Activated CD8-positive, alpha-beta T cell treated with anti-CD3 and anti-CD28 coated beads for 36 hours (primary cell): ENCODE measurements around the gene PAPOLA. TPM values are rescaled to one million over a fixed set of nuclear protein-coding genes. Genes with fewer than 3 reads are reported as not detected.

ENCODE experiments used
- ATAC-seq: fragments of 200-7000 bp; cut with Tn5 transposase; one replicate; pipeline ENCODE4 v1.10.0; 2021; ENCODE audit warnings: mild to moderate bottlenecking, moderate library complexity
- CTCF ChIA-PET: fragments of 350-600 bp; sonication (Branson Sonifier 250); formaldehyde crosslinking; loops from one replicate; lab custom pipeline; 2021; ENCODE audit warnings: antibody characterized with exemption; lab: Charles Lee
- POLR2A ChIA-PET: fragments of 350-600 bp; sonication (Branson Sonifier 250); formaldehyde crosslinking; loops from one replicate; lab custom pipeline; 2021; ENCODE audit warnings: antibody characterized with exemption; lab: Charles Lee
- DNase-seq: peaks from one replicate; pipeline ENCODE4 v3.0.0-alpha.2; 2020
- H3K27ac Mint-ChIP-seq: one replicate; pipeline ENCODE4 v1.8.0; 2021; ENCODE audit warnings: mild to moderate bottlenecking, mixed read lengths
- H3K27me3 Mint-ChIP-seq: one replicate; pipeline ENCODE4 v1.8.0; 2021; ENCODE audit warnings: mixed read lengths
- H3K36me3 Mint-ChIP-seq: one replicate; pipeline ENCODE4 v1.8.0; 2021; ENCODE audit warnings: low read depth, mixed read lengths
- H3K4me1 Mint-ChIP-seq: one replicate; pipeline ENCODE4 v1.8.0; 2021; ENCODE audit warnings: low read depth, mixed read lengths
- H3K4me3 Mint-ChIP-seq: one replicate; pipeline ENCODE4 v1.8.0; 2021; ENCODE audit warnings: mild to moderate bottlenecking, moderate library complexity, mixed read lengths
- H3K9me3 Mint-ChIP-seq: one replicate; pipeline ENCODE4 v1.8.0; 2021; ENCODE audit warnings: mixed read lengths
- CTCF ChIP-seq: fragments of 200-600 bp; IDR thresholded peaks from one replicate; pipeline ENCODE4 v1.8.0; 2022; ENCODE audit warnings: antibody characterized with exemption, mild to moderate bottlenecking
- intact Hi-C: fragments of 100-400 bp; cut with micrococcal nuclease; formaldehyde crosslinking; loops from one replicate; pipeline ENCODE4 v1.10.0; 2022
- total RNA-seq, 2 experiments: library from RNA; stranded (reverse); gene quantifications; one replicate each; pipeline ENCODE4 v1.2.3, GENCODE V29; 2021

PAPOLA gene
- total RNA-seq, 2 experiments from 2014 or later, result 176 to 178 TPM

GRCh38 chr14:96579358-96579757 is 77.2 kb downstream of the PAPOLA start:
- H3K27me3 Mint-ChIP-seq, result peaks cover 2% of the 10 kb centered on the region
- H3K9me3 Mint-ChIP-seq, result no peaks in the 10 kb centered on the region
- H3K27ac Mint-ChIP-seq, result no peak overlapping the region
- DNase-seq, result no peak
- ATAC-seq, result no peak
- H3K4me3 Mint-ChIP-seq, result no peak overlapping the region
- H3K4me1 Mint-ChIP-seq, result peaks cover 20% of the 10 kb centered on the region
- intact Hi-C loops, result no loop called here
- no peak for TF ChIP-seq CTCF
- ChIA-PET POLR2A (interaction anchor here (0.6 kb wide), 1 partner anchor 253 kb away, joined by 3 read pairs; no protein-coding TSS in a partner anchor), CTCF (interaction anchor here (0.8 to 1.2 kb wide), 2 partner anchors 8 to 161 kb away, joined by 3 read pairs; no protein-coding TSS in a partner anchor)
- H3K36me3 Mint-ChIP-seq, result no peaks in the 10 kb centered on the region

- POLR2A ChIA-PET, result no interaction called here
- Mint-ChIP-seq H3K4me3 (no peak overlapping the region), H3K4me1 (peaks cover 20% of the 10 kb centered on the region), H3K9me3 (no peaks in the 10 kb centered on the region), H3K27ac (no peak overlapping the region), H3K27me3 (peaks cover 2% of the 10 kb centered on the region), H3K36me3 (no peaks in the 10 kb centered on the region)
- ATAC-seq (no peak), DNase-seq (no peak)
- intact Hi-C loops, result loop anchor here (10.0 kb wide), 1 partner anchor 145 kb away; no protein-coding TSS in a partner anchor
- CTCF ChIA-PET, result interaction anchor here (1.2 to 1.4 kb wide), 2 partner anchors 9 to 10 kb away, joined by 3 to 7 read pairs; no protein-coding TSS in a partner anchor
- no peak for TF ChIP-seq CTCF
These were observed 77.7 kb downstream of the PAPOLA start for GRCh38 chr14:96579855-96580254.

- peaks cover 4% of the 10 kb centered on the region for H3K27me3 Mint-ChIP-seq
- ATAC-seq, result no peak
- H3K4me1 Mint-ChIP-seq, result peaks cover 17% of the 10 kb centered on the region
- no peak for TF ChIP-seq CTCF
- intact Hi-C loops, result loop anchor here (10.0 kb wide), 1 partner anchor 144 kb away; no protein-coding TSS in a partner anchor
- no peaks in the 10 kb centered on the region for H3K9me3 Mint-ChIP-seq
- H3K4me3 Mint-ChIP-seq, result no peak overlapping the region
- POLR2A ChIA-PET, result interaction anchor here (1.7 kb wide), 1 partner anchor 8 kb away, joined by 4 read pairs; no protein-coding TSS in a partner anchor
- H3K27ac Mint-ChIP-seq, result no peak overlapping the region
- H3K36me3 Mint-ChIP-seq, result no peaks in the 10 kb centered on the region
- CTCF ChIA-PET, result interaction anchor here (1.2 to 1.4 kb wide), 2 partner anchors 9 kb away, joined by 3 to 7 read pairs; no protein-coding TSS in a partner anchor
- no peak for DNase-seq
These were observed 78.4 kb downstream of the PAPOLA start for GRCh38 chr14:96580566-96580965.

- ChIA-PET POLR2A (interaction anchor here (1.7 kb wide), 1 partner anchor 9 kb away, joined by 4 read pairs; no protein-coding TSS in a partner anchor), CTCF (interaction anchor here (1.2 to 1.4 kb wide), 2 partner anchors 9 to 14 kb away, joined by 3 to 7 read pairs; no protein-coding TSS in a partner anchor)
- DNase-seq, result no peak
- ATAC-seq, result no peak
- Mint-ChIP-seq H3K27ac (no peak overlapping the region), H3K4me3 (no peak overlapping the region), H3K36me3 (no peaks in the 10 kb centered on the region), H3K9me3 (no peaks in the 10 kb centered on the region), H3K4me1 (peaks cover 16% of the 10 kb centered on the region), H3K27me3 (peaks cover 4% of the 10 kb centered on the region)
- intact Hi-C loops, result loop anchor here (10.0 kb wide), 1 partner anchor 144 kb away; no protein-coding TSS in a partner anchor
- no peak for TF ChIP-seq CTCF
These were observed 78.8 kb downstream of the PAPOLA start for GRCh38 chr14:96581026-96581425.

GRCh38 chr14:96581902-96582301 is 79.7 kb downstream of the PAPOLA start:
- Mint-ChIP-seq H3K9me3 (no peaks in the 10 kb centered on the region), H3K4me1 (peaks cover 10% of the 10 kb centered on the region), H3K27me3 (peaks cover 4% of the 10 kb centered on the region), H3K4me3 (no peak overlapping the region), H3K27ac (no peak overlapping the region), H3K36me3 (no peaks in the 10 kb centered on the region)
- DNase-seq, result no peak
- intact Hi-C loops, result loop anchor here (10.0 kb wide), 1 partner anchor 143 kb away; no protein-coding TSS in a partner anchor
- ChIA-PET CTCF (interaction anchor here (0.7 to 1.2 kb wide), 2 partner anchors 15 to 160 kb away, joined by 3 read pairs; no protein-coding TSS in a partner anchor), POLR2A (interaction anchor here (1.7 kb wide), 1 partner anchor 9 kb away, joined by 4 read pairs; no protein-coding TSS in a partner anchor)
- no peak for TF ChIP-seq CTCF
- no peak for ATAC-seq
